HAP-1 (cell line): Measurements from ENCODE around the gene PRKAA2.

Source experiments
- DNase-seq, 2 experiments: peaks; one replicate each; pipeline ENCODE4 v3.0.0-alpha.2; 2016 to 2020; ENCODE audit warnings: low spot score in 2 of 2
- H3K27me3 ChIP-seq: fragments of 250-450 bp; sonication (Bioruptor Pico); 2 replicates; pipeline ENCODE4 v1.5.1; 2020; ENCODE audit warnings: low read depth, mild to moderate bottlenecking, moderate library complexity
- H3K36me3 ChIP-seq: fragments of 250-450 bp; sonication (Bioruptor Pico); replicated peaks from 2 replicates; pipeline ENCODE4 v1.5.1; 2020; ENCODE audit warnings: mild to moderate bottlenecking
- H3K4me1 ChIP-seq: fragments of 250-450 bp; sonication (Bioruptor Pico); 2 replicates; pipeline ENCODE4 v1.5.1; 2020; ENCODE audit warnings: mild to moderate bottlenecking
- H3K4me3 ChIP-seq: fragments of 250-450 bp; sonication (Bioruptor Pico); 2 replicates; pipeline ENCODE4 v1.5.1; 2020; ENCODE audit warnings: mild to moderate bottlenecking, moderate library complexity
- H3K9me3 ChIP-seq: fragments of 250-450 bp; sonication (Bioruptor Pico); 2 replicates; pipeline ENCODE4 v1.5.1; 2020; ENCODE audit warnings: mild to moderate bottlenecking, moderate library complexity
- in situ Hi-C: fragments of 300-500 bp; cut with MboI; formaldehyde crosslinking; loops from 3 replicates; pipeline ENCODE4 v1.14.3; 2020; ENCODE audit warnings: low sequenced_read_pairs, inconsistent platforms, mixed read lengths

The PRKAA2 gene

GRCh38 chr1:56709995-56710394, 64.9 kb downstream of the PRKAA2 start:
- Histone ChIP-seq H3K4me1 (no peaks in the 10 kb centered on the region), H3K4me3 (no peak overlapping the region), H3K27me3 (no peaks in the 10 kb centered on the region), H3K9me3 (no peaks in the 10 kb centered on the region), H3K36me3 (peaks cover 14% of the 10 kb centered on the region)
- no peak for DNase-seq
- in situ Hi-C loops, result no loop called here

GRCh38 chr1:56710646-56711045, 65.5 kb downstream of the PRKAA2 start:
- H3K4me3 ChIP-seq, result no peak overlapping the region
- H3K4me1 ChIP-seq, result no peaks in the 10 kb centered on the region
- H3K36me3 ChIP-seq, result peaks cover 12% of the 10 kb centered on the region
- no peak for DNase-seq
- H3K27me3 ChIP-seq, result no peaks in the 10 kb centered on the region
- H3K9me3 ChIP-seq, result no peaks in the 10 kb centered on the region
- in situ Hi-C loops, result no loop called here

GRCh38 chr1:56712150-56712549, 67.0 kb downstream of the PRKAA2 start:
- Histone ChIP-seq H3K4me1 (no peaks in the 10 kb centered on the region), H3K4me3 (no peak overlapping the region), H3K36me3 (peaks cover 4% of the 10 kb centered on the region; the same call in 1 of the 2 replicates), H3K27me3 (no peaks in the 10 kb centered on the region), H3K9me3 (no peaks in the 10 kb centered on the region)
- in situ Hi-C loops, result no loop called here
- DNase-seq, result no peak

GRCh38 chr1:56713112-56713511, 68.0 kb downstream of the PRKAA2 start:
- Histone ChIP-seq H3K36me3 (no peaks in the 10 kb centered on the region), H3K4me1 (no peaks in the 10 kb centered on the region), H3K9me3 (no peaks in the 10 kb centered on the region), H3K4me3 (no peak overlapping the region), H3K27me3 (no peaks in the 10 kb centered on the region)
- DNase-seq, result no peak
- in situ Hi-C loops, result no loop called here

- no peaks in the 10 kb centered on the region for H3K4me1 ChIP-seq
- H3K4me3 ChIP-seq, result no peak overlapping the region
- no peaks in the 10 kb centered on the region for H3K9me3 ChIP-seq
- no peaks in the 10 kb centered on the region for H3K27me3 ChIP-seq
- no peak for DNase-seq
- in situ Hi-C loops, result no loop called here
- H3K36me3 ChIP-seq, result no peaks in the 10 kb centered on the region
Measured at GRCh38 chr1:56715156-56715555, 70.0 kb downstream of the PRKAA2 start.

GRCh38 chr1:56719171-56719570, 74.1 kb downstream of the PRKAA2 start:
- in situ Hi-C loops, result no loop called here

DNA sequence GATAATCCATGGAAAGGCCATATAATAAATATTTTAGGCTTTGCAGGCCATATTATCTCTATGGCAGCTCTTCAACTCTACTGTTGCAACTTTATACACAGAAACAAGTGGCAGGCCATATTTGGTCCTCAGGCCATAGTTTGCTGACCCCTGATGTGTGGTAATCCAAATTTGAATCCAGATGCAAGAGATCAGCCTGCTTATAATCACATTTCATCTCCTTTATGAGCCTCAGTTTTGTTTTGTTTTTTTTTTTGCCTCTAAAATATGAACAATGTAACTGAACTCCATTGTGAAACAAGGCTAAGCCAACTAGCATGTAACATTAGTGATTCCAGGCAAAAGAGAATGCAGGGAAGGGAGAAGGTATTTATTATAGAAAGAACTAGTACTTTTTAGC, 81.6 kb downstream of the PRKAA2 start:
- Histone ChIP-seq H3K36me3 (no peaks in the 10 kb centered on the region), H3K27me3 (no peaks in the 10 kb centered on the region; the same call in 1 of the 2 replicates), H3K9me3 (no peaks in the 10 kb centered on the region), H3K4me3 (no peak overlapping the region), H3K4me1 (peaks cover 5% of the 10 kb centered on the region)
- DNase-seq, result no peak
- in situ Hi-C loops, result no loop called here

More at GRCh38 chr1:56719171-56719570, 74.1 kb downstream of the PRKAA2 start:
- H3K9me3 ChIP-seq, result no peaks in the 10 kb centered on the region
- H3K4me1 ChIP-seq, result no peaks in the 10 kb centered on the region
- H3K27me3 ChIP-seq, result no peaks in the 10 kb centered on the region
- no peak for DNase-seq
- no peaks in the 10 kb centered on the region for H3K36me3 ChIP-seq
- no peak overlapping the region for H3K4me3 ChIP-seq

- DNase-seq, result no peak
- Histone ChIP-seq H3K36me3 (no peaks in the 10 kb centered on the region), H3K4me1 (peaks cover 5% of the 10 kb centered on the region), H3K9me3 (no peaks in the 10 kb centered on the region), H3K4me3 (no peak overlapping the region), H3K27me3 (no peaks in the 10 kb centered on the region; the same call in 1 of the 2 replicates)
- in situ Hi-C loops, result no loop called here
Measured at GRCh38 chr1:56728964-56729363, 83.8 kb downstream of the PRKAA2 start.

DNA sequence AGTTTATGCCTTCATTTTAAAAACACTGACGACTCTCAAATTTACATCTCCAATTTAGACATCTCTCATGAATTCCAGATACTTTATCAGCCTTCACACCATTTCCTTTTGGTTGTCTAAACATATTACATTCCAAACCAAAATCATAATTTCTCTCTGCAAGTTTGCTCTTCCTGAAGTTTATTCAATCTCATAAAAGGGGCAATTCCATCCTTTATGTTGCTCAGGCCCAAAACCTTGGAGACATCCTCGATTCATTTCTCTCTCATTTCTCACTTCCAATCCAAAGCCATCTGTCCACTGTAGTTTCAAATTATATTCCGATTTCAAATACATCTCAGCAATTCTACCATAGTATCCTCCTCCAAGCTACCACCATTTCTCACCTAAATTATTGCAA, 100.1 kb downstream of the PRKAA2 start:
- no peak for DNase-seq
- H3K36me3 ChIP-seq, result no peaks in the 10 kb centered on the region
- no peaks in the 10 kb centered on the region for H3K9me3 ChIP-seq
- no peaks in the 10 kb centered on the region for H3K27me3 ChIP-seq
- H3K4me1 ChIP-seq, result no peaks in the 10 kb centered on the region
- in situ Hi-C loops, result no loop called here
- no peak overlapping the region for H3K4me3 ChIP-seq

DNA sequence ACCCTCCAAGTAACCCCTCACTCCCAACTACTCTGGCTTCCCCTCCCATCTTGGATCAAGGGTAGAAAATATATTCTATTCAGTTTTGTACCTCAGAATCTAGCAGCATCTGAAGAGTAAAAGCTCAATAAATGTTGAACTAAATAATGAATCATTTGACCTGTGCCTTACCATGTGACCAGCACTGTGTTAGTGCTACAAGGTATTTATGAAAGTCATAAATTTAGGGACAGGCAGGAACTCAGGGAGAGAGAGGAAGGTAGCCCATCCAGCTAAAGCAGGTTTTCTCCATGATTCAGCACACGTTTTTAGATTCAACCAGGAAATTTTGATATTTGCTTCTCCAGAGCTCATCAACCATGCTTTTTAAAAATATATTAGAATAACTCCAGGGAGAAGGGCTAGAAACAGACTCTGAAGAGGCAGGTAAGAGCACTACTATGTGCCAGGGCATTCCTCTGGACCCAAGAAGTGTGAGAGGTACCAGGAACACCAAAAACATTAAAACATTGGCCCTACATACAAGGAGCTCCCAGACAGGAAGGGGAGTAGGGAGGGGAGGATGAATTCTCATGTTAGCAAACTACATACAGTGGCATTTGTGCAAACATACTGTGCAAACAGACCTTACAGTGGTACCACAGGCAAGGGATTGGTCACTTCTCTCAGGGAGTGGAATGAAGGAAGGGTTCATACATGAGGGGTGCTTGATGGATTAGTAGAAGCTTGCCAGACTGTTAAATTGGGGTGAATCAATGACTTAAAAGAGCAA, 109.8 kb downstream of the PRKAA2 start:
- DNase-seq, result no peak
- Histone ChIP-seq H3K4me3 (no peak overlapping the region), H3K27me3 (no peaks in the 10 kb centered on the region; the same call in 1 of the 2 replicates), H3K9me3 (no peaks in the 10 kb centered on the region), H3K4me1 (no peaks in the 10 kb centered on the region), H3K36me3 (no peaks in the 10 kb centered on the region)
- in situ Hi-C loops, result no loop called here

GRCh38 chr1:56755911-56756310, 110.8 kb downstream of the PRKAA2 start:
- Histone ChIP-seq H3K9me3 (no peaks in the 10 kb centered on the region), H3K4me1 (no peaks in the 10 kb centered on the region), H3K36me3 (no peaks in the 10 kb centered on the region), H3K4me3 (no peak overlapping the region), H3K27me3 (no peaks in the 10 kb centered on the region; the same call in 1 of the 2 replicates)
- in situ Hi-C loops, result no loop called here
- no peak for DNase-seq

- Histone ChIP-seq H3K27me3 (no peaks in the 10 kb centered on the region; the same call in 1 of the 2 replicates), H3K9me3 (no peaks in the 10 kb centered on the region), H3K4me3 (no peak overlapping the region), H3K36me3 (no peaks in the 10 kb centered on the region), H3K4me1 (no peaks in the 10 kb centered on the region)
- DNase-seq, result no peak
- in situ Hi-C loops, result no loop called here
Measured at GRCh38 chr1:56758135-56758534, 113.0 kb downstream of the PRKAA2 start.

GRCh38 chr1:56758794-56759193, 113.7 kb downstream of the PRKAA2 start:
- H3K27me3 ChIP-seq, result no peaks in the 10 kb centered on the region; the same call in 1 of the 2 replicates
- in situ Hi-C loops, result no loop called here
- H3K4me1 ChIP-seq, result no peaks in the 10 kb centered on the region
- H3K36me3 ChIP-seq, result no peaks in the 10 kb centered on the region
- DNase-seq, result no peak
- H3K4me3 ChIP-seq, result no peak overlapping the region
- no peaks in the 10 kb centered on the region for H3K9me3 ChIP-seq
